GM18511 (cell line): ENCODE results near the gene SLC44A2.
A peak's percentile ranks its signal among the peaks of the same experiment; 100 is the strongest.

Experiments
- ATAC-seq: cut with Tn5 transposase; IDR thresholded peaks from one replicate; pipeline ENCODE4 v1.9.1; 2021; ENCODE audit warnings: mild to moderate bottlenecking, moderate library complexity; ENCODE audit not compliant: unreplicated experiment

SLC44A2 gene

GRCh38 chr19:10615429-10616023 lies 9.8 kb upstream of the SLC44A2 start:
- ATAC-seq, result no peak

- ATAC-seq, result no peak
Measured at GRCh38 chr19:10617409-10618121, 7.8 kb upstream of the SLC44A2 start.

GRCh38 chr19:10618846-10619245 lies 6.5 kb upstream of the SLC44A2 start:
- ATAC-seq, result no peak

GRCh38 chr19:10620786-10621185 lies 4.6 kb upstream of the SLC44A2 start:
- no peak for ATAC-seq

GRCh38 chr19:10621966-10622365 lies 3.4 kb upstream of the SLC44A2 start:
- ATAC-seq, result no peak

GRCh38 chr19:10624585-10624984 lies 768 bp upstream of the SLC44A2 start:
- ATAC-seq, result no peak

DNA sequence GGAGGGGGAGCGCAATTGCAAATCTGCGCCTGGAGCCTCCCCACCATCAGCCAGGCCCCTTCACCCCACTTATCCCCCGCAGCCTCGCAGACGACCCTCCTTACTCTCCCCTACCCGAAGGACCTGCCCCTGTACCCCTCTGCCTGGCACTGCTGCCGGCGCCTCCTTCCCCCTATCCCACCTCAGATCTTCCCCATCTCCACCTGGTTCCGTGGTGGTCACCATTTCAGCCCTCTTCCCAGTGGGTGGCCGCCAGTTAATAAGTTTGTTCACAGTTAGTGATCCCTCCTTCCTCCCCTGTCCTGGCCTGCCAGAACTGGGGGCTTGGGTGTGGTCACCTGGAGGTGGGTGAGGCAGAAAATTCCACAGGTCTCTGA lies 397 bp downstream of the SLC44A2 start:
- no peak for ATAC-seq

GRCh38 chr19:10631874-10632273 lies 6.5 kb downstream of the SLC44A2 start:
- no peak for ATAC-seq

- ATAC-seq, result no peak
Measured at GRCh38 chr19:10634430-10634829, 9.1 kb downstream of the SLC44A2 start.

- no peak for ATAC-seq
Measured at GRCh38 chr19:10634963-10635362, 9.6 kb downstream of the SLC44A2 start.

DNA sequence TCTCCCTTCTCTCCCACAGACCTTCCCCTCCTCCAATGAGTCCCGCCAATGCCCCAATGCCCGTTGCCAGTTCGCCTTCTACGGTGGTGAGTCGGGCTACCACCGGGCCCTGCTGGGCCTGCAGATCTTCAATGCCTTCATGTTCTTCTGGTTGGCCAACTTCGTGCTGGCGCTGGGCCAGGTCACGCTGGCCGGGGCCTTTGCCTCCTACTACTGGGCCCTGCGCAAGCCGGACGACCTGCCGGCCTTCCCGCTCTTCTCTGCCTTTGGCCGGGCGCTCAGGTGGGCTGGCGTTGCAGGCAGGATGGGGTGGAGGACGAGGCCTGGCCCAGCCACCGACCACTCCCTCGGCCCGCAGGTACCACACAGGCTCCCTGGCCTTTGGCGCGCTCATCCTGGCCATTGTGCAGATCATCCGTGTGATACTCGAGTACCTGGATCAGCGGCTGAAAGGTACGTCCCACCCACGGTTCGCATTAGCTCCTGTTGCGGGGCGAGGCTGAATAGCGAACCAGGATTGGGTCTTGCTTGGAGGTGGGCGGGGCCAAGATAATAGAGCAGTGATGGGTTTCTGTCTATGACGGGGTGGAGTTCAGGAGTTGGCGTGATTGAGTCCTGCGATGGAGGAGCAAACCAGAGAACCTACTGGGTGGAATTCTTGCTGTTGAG lies 11.1 kb downstream of the SLC44A2 start:
- no peak for ATAC-seq

DNA sequence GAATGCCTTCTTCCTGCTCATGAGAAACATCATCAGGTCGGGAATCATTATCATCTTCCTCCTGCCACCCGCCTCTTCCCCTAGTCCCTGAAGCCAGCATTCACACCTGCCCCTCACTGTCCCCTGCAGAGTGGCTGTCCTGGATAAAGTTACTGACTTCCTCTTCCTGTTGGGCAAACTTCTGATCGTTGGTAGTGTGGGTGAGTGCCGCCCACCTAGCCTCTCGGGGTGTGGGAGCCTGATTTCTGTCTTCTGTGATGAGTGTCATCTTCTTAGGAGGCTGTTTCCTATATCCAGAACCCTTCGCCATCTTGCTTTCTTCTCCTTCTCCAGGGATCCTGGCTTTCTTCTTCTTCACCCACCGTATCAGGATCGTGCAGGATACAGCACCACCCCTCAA lies 12.5 kb downstream of the SLC44A2 start:
- no peak for ATAC-seq

GRCh38 chr19:10639836-10640235 lies 14.5 kb downstream of the SLC44A2 start:
- peak; percentile 72 for ATAC-seq

GRCh38 chr19:10640361-10640760 lies 15.0 kb downstream of the SLC44A2 start:
- no peak for ATAC-seq

- no peak for ATAC-seq
Measured at GRCh38 chr19:10641248-10641647, 15.9 kb downstream of the SLC44A2 start.

- ATAC-seq, result no peak
Measured at GRCh38 chr19:10642473-10643171, 17.3 kb downstream of the SLC44A2 start.

GRCh38 chr19:10643172-10643967 lies 18.0 kb downstream of the SLC44A2 start:
- no peak for ATAC-seq

- no peak for ATAC-seq
Measured at GRCh38 chr19:10643968-10644259, 18.6 kb downstream of the SLC44A2 start.

- ATAC-seq, result no peak
Measured at GRCh38 chr19:10644260-10645007, 19.1 kb downstream of the SLC44A2 start.

GRCh38 chr19:10646456-10647159 lies 21.3 kb downstream of the SLC44A2 start:
- ATAC-seq, result no peak
